CD4-positive, CD25-positive, alpha-beta regulatory T cell (primary cell): Measurements from ENCODE around the gene SGF29. TPM values are rescaled to one million over a fixed set of nuclear protein-coding genes. Genes with fewer than 3 reads are reported as not detected.
A peak's percentile ranks its signal among the peaks of the same experiment; 100 is the strongest.
"Not testable (repeated sequence)": the region's sequence is repeated elsewhere in the genome, so short reads cannot be mapped to it uniquely, and the experiment has no call there.

Experiments used
- ATAC-seq, 2 donors: fragments of 150-1000 bp; cut with Tn5 transposase; one replicate each; pipeline ENCODE4 v1.10.0; 2021; ENCODE audit warnings: low read depth in 2 of 2, moderate number of reproducible peaks in 2 of 2, moderate library complexity in 1 of 2
- DNase-seq, 3 donors: peaks; one replicate each; pipeline versions ENCODE4 v3.0.0 to v3.0.0-alpha.2; 2012 to 2022; ENCODE audit warnings: mixed read lengths in 1 of 3
- H3K27ac ChIP-seq: one replicate; pipeline ENCODE4 v1.7.0; 2013; ENCODE audit warnings: mild to moderate bottlenecking, low read length; ENCODE audit not compliant: insufficient read depth, poor library complexity, severe bottlenecking
- H3K27me3 ChIP-seq: one replicate; pipeline ENCODE4 v1.7.0; 2013; ENCODE audit warnings: low read length; ENCODE audit not compliant: control insufficient read depth, insufficient read depth
- H3K36me3 ChIP-seq: one replicate; pipeline ENCODE4 v1.7.0; 2013; ENCODE audit warnings: mild to moderate bottlenecking, low read length, moderate library complexity; ENCODE audit not compliant: control insufficient read depth, insufficient read depth
- H3K4me1 ChIP-seq: 2 replicates; pipeline ENCODE4 v1.7.0; 2013; ENCODE audit warnings: mild to moderate bottlenecking, low read length; ENCODE audit not compliant: insufficient read depth, control insufficient read depth, poor library complexity, severe bottlenecking
- H3K4me3 ChIP-seq: one replicate; pipeline ENCODE4 v1.7.0; 2013; ENCODE audit warnings: low read depth, mild to moderate bottlenecking, low read length, moderate library complexity
- H3K9me3 ChIP-seq, 2 experiments: 1 replicate in 1 of 2; 2 replicates in 1 of 2; pipeline ENCODE4 v1.7.0; 2013; ENCODE audit warnings: low read length in 2 of 2, mild to moderate bottlenecking in 1 of 2, moderate library complexity in 1 of 2; ENCODE audit not compliant: control insufficient read depth in 2 of 2
- H3K27ac Mint-ChIP-seq, 3 donors: one replicate each; pipeline ENCODE4 v1.8.0; 2020 to 2022; ENCODE audit warnings: mild to moderate bottlenecking in 3 of 3, mixed read lengths in 3 of 3, moderate library complexity in 2 of 3
- H3K27me3 Mint-ChIP-seq: one replicate; pipeline ENCODE4 v1.8.0; 2022; ENCODE audit warnings: mild to moderate bottlenecking, mixed read lengths
- H3K36me3 Mint-ChIP-seq: one replicate; pipeline ENCODE4 v1.8.0; 2020; ENCODE audit warnings: mixed read lengths
- H3K4me1 Mint-ChIP-seq, 4 donors: one replicate each; pipeline ENCODE4 v1.8.0; 2020 to 2022; ENCODE audit warnings: mixed read lengths in 4 of 4, mild to moderate bottlenecking in 1 of 4
- H3K4me3 Mint-ChIP-seq, 4 donors: one replicate each; pipeline ENCODE4 v1.8.0; 2020 to 2022; ENCODE audit warnings: mild to moderate bottlenecking in 4 of 4, mixed read lengths in 4 of 4, moderate library complexity in 3 of 4
- H3K9me3 Mint-ChIP-seq, 7 donors: one replicate each; pipeline ENCODE4 v1.8.0; 2020 to 2022; ENCODE audit warnings: mixed read lengths in 7 of 7, mild to moderate bottlenecking in 3 of 7, moderate library complexity in 2 of 7
- polyA plus RNA-seq, 4 donors: library from polyadenylated mRNA; unstranded; fragments of 300-500 nt; fragmentation: Illumina TruSeq; gene quantifications; one replicate each; pipeline ENCODE4 v1.2.3, GENCODE V29; 2021
- total RNA-seq: library from RNA; stranded (reverse); gene quantifications from one replicate; pipeline ENCODE4 v1.2.3, GENCODE V29; 2022

Gene SGF29
- total and polyA plus RNA-seq, 5 donors from 2014 or later = 43.4 to 97.5 (median 65.5) TPM

GRCh38 chr16:28595451-28595850 lies 41.7 kb downstream of the SGF29 start:
- H3K4me3 Mint-ChIP-seq, H3K27ac ChIP-seq, DNase-seq, H3K4me1 Mint-ChIP-seq, H3K4me3 ChIP-seq, H3K9me3 Mint-ChIP-seq, H3K4me1 ChIP-seq, H3K9me3 ChIP-seq, ATAC-seq, H3K27ac Mint-ChIP-seq, H3K27me3 Mint-ChIP-seq, H3K27me3 ChIP-seq: not testable (repeated sequence)
- peaks cover 16% of the 10 kb centered on the region for H3K36me3 ChIP-seq
- peaks cover 16% of the 10 kb centered on the region for H3K36me3 Mint-ChIP-seq

- no peaks in the 10 kb centered on the region for H3K9me3 ChIP-seq
- H3K4me3 ChIP-seq = no peak overlapping the region
- peaks cover 0 to 5% (median 2%) of the 10 kb centered on the region in 4 donors for H3K4me1 Mint-ChIP-seq
- no peaks in the 10 kb centered on the region for H3K4me1 ChIP-seq
- peaks cover 9% of the 10 kb centered on the region for H3K36me3 Mint-ChIP-seq
- DNase-seq (no peak), ATAC-seq (no peak)
- no peak overlapping the region for H3K27ac ChIP-seq
- no peaks in the 10 kb centered on the region for H3K27me3 ChIP-seq
- peaks cover 10% of the 10 kb centered on the region for H3K36me3 ChIP-seq
- H3K27me3 Mint-ChIP-seq = no peaks in the 10 kb centered on the region
- no peaks in the 10 kb centered on the region for H3K9me3 Mint-ChIP-seq
- no peak overlapping the region for H3K4me3 Mint-ChIP-seq
- H3K27ac Mint-ChIP-seq = no peak overlapping the region
These were observed 42.5 kb downstream of the SGF29 start for GRCh38 chr16:28596115-28596630.

GRCh38 chr16:28596840-28597691 lies 43.3 kb downstream of the SGF29 start, which contains the start of gene SULT1A2:
TSS of gene SULT1A2 (minus strand) at chr16:28597050. CDS start at chr16:28595930, 1,120 bp downstream.
- DNase-seq (no peak), ATAC-seq (no peak)
- H3K4me3 Mint-ChIP-seq = no peak within 1 kb of the TSS
- Histone ChIP-seq H3K36me3 (peaks cover 5% of the 10 kb centered on the region), H3K27ac (no peak within 1 kb of the TSS), H3K9me3 (no peaks in the 10 kb centered on the region), H3K4me3 (no peak within 1 kb of the TSS), H3K27me3 (no peaks in the 10 kb centered on the region), H3K4me1 (no peaks in the 10 kb centered on the region)
- H3K36me3 Mint-ChIP-seq = peaks cover 3% of the 10 kb centered on the region
- no peaks in the 10 kb centered on the region for H3K9me3 Mint-ChIP-seq
- no peaks in the 10 kb centered on the region for H3K27me3 Mint-ChIP-seq
- H3K27ac Mint-ChIP-seq = peak within 1 kb of the TSS in 2 of 3 donors; percentile 67 to 69
- H3K4me1 Mint-ChIP-seq = peaks cover 0 to 5% (median 2%) of the 10 kb centered on the region in 4 donors

- Histone ChIP-seq H3K4me1 (no peaks in the 10 kb centered on the region), H3K27ac (no peak overlapping the region), H3K9me3 (no peaks in the 10 kb centered on the region), H3K27me3 (no peaks in the 10 kb centered on the region), H3K4me3 (no peak overlapping the region), H3K36me3 (no peaks in the 10 kb centered on the region)
- H3K4me3 Mint-ChIP-seq = no peak overlapping the region
- no peaks in the 10 kb centered on the region for H3K9me3 Mint-ChIP-seq
- no peak for ATAC-seq
- H3K27me3 Mint-ChIP-seq = no peaks in the 10 kb centered on the region
- peak in 1 of 3 donors; percentile 10 for DNase-seq
- H3K4me1 Mint-ChIP-seq = peaks cover 0 to 5% (median 2%) of the 10 kb centered on the region in 4 donors
- H3K27ac Mint-ChIP-seq = peak overlapping the region in 2 of 3 donors; percentile 52 to 67
- H3K36me3 Mint-ChIP-seq = no peaks in the 10 kb centered on the region
These were observed 44.1 kb downstream of the SGF29 start for GRCh38 chr16:28597692-28598261.

GRCh38 chr16:28599377-28600285 lies 45.9 kb downstream of the SGF29 start:
- not testable (repeated sequence) for H3K9me3 Mint-ChIP-seq, H3K36me3 Mint-ChIP-seq, H3K4me1 ChIP-seq, H3K36me3 ChIP-seq, H3K4me1 Mint-ChIP-seq, H3K27ac Mint-ChIP-seq, H3K27ac ChIP-seq, H3K9me3 ChIP-seq, H3K27me3 Mint-ChIP-seq, DNase-seq, H3K4me3 Mint-ChIP-seq, H3K27me3 ChIP-seq, H3K4me3 ChIP-seq
- peak; percentile 96 to 97 for ATAC-seq

GRCh38 chr16:28600965-28601364 lies 47.2 kb downstream of the SGF29 start:
- DNase-seq, H3K9me3 ChIP-seq, H3K4me1 Mint-ChIP-seq, H3K4me1 ChIP-seq, H3K36me3 Mint-ChIP-seq, H3K27ac Mint-ChIP-seq, H3K4me3 Mint-ChIP-seq, H3K27me3 Mint-ChIP-seq, H3K4me3 ChIP-seq, ATAC-seq, H3K9me3 Mint-ChIP-seq, H3K27me3 ChIP-seq, H3K27ac ChIP-seq, H3K36me3 ChIP-seq: not testable (repeated sequence)

GRCh38 chr16:28601589-28601988 lies 47.9 kb downstream of the SGF29 start:
- not testable (repeated sequence) for H3K4me1 Mint-ChIP-seq, H3K4me1 ChIP-seq, H3K4me3 ChIP-seq, H3K9me3 Mint-ChIP-seq, H3K4me3 Mint-ChIP-seq, H3K36me3 Mint-ChIP-seq, H3K27ac ChIP-seq, ATAC-seq, H3K27me3 Mint-ChIP-seq, H3K27me3 ChIP-seq, H3K36me3 ChIP-seq, H3K9me3 ChIP-seq, DNase-seq
- H3K27ac Mint-ChIP-seq = peak overlapping the region in 1 of 3 donors; percentile 52
